Ramos (cell line): ENCODE measurements around the gene CDH4.

Experiments
- in situ Hi-C: fragments of 300-500 bp; cut with MboI; formaldehyde crosslinking; loops from one replicate; pipeline ENCODE4 v1.14.3; 2022; ENCODE audit warnings: low sequenced_read_pairs; ENCODE audit not compliant: unreplicated experiment

The CDH4 gene

GRCh38 chr20:61897401-61898295 is 645.6 kb downstream of the CDH4 start:
- in situ Hi-C loops: no loop called here

DNA sequence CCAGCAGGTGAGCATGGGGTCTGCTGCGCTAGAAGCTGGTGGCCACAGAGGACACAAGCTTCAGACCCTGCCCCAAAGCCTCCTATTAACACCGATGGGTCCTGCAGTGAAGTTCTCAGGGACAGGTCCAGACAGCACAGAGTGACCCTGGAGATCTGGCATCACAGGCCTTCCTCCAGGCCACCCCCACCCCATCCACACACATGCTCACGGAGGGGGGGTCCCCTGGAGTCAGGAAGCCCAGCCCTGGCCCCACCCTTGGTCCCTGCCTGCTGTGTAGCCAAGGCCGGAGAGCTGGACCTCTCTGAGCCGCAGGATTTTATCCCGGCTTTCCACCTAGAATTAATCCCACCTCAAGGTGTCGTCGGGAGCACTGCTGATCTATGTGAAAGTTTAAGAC is 646.3 kb downstream of the CDH4 start:
- in situ Hi-C loops: no loop called here

DNA sequence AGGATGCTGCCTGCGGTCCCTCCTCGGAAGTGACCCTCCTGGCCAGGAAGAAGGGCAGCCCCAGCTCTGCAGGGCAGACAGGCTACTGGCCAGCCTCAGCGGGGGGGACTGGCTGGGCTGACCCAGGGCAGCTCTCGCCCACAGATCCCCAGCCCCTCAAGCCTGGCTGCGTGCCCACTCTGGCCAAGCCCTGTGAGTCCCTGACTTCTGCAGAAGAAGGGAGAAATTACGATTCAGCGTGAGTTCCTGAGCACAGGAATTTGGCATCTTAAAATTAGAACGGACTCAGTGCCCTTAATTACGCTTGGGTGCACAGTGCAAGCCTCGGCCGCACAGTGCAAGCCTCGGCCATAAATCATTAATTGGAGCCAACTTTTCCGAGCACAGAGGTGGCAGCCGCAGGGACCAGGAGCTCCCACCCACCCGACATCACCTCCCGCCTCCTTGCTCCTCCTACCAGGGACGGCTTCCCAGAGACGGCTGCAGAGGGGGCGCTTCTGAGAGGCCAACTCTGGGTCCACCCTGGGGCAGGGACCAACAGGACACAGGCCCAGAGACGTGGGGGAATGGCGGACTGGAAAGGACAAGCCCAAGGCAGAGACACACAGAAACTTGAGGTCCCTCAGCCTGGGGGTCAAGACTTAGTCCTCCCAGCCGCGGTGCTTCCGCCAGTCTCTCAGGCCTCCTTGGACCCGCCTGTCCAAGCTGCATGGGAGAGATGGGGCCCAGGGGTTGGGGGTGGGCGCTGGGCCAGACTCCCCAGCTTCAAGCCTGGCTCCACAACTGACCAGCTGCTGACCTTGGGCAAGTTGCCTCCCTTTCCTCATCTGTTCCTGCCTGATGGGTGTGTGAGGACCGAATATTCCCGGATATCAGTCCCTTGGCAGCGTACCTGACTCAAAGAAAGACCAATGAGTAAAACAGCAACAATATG is 648.2 kb downstream of the CDH4 start:
- in situ Hi-C loops: no loop called here

DNA sequence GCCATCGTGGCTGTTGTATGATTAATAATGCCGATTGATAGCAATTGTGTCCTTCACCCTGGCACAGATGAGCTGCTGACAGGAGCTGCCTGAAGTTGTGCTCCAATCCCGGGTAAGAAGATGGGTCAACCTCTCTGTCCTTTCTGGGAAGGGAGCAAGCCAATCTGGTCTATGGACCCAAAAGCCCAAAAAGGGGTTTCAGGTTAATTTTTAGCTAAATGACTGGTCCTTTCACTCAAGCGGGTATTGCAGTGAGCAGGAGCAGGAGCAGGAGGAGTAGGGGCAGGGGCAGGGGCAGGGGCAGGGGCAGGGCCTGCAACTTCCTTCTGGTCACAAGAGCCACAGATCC is 648.9 kb downstream of the CDH4 start:
- in situ Hi-C loops: no loop called here

DNA sequence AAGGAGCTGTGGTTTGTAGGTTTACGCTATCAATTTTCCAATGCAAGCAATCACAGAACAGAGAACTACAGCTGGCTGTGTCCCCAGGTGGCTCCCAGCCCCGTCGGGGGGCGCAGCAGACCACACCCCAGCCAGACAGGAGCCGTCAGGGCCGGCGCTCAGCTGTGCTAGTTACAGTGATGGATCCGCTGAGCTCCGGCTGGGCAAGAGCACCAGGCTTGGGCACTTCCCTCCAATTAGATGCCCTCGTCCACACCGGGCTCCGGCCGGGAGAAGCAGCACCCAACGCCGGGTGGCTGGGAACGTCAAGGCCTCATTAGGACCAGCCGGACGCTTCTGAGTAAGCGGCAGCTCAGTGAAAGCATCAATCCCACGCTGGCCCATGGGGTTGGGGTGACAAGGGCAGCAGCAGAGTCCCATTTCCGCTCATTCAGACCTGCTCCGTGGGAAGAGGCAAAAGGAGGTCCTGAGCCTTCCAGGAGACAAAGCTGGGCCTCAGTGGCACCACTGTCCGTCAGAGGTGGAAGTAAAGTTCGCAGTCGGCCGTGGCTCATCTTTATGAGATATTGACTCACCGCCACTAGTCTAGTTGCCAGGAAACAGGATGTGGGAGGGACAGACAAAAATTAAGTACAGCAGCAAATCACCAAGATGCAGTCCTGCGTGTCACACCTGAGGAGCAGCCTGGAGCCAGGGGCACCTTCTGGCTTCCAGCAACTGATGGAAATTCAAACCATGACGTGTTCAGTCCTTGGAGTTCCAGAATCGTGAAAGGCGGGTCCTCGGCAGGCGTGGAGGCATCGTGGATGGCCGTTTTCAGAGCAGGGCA is 649.5 kb downstream of the CDH4 start:
- in situ Hi-C loops: no loop called here

GRCh38 chr20:61902221-61902869 is 650.3 kb downstream of the CDH4 start:
- in situ Hi-C loops: no loop called here

- in situ Hi-C loops: no loop called here
These were observed 651.7 kb downstream of the CDH4 start for GRCh38 chr20:61903575-61904340.

- in situ Hi-C loops: no loop called here
These were observed 652.4 kb downstream of the CDH4 start for GRCh38 chr20:61904456-61904855.

DNA sequence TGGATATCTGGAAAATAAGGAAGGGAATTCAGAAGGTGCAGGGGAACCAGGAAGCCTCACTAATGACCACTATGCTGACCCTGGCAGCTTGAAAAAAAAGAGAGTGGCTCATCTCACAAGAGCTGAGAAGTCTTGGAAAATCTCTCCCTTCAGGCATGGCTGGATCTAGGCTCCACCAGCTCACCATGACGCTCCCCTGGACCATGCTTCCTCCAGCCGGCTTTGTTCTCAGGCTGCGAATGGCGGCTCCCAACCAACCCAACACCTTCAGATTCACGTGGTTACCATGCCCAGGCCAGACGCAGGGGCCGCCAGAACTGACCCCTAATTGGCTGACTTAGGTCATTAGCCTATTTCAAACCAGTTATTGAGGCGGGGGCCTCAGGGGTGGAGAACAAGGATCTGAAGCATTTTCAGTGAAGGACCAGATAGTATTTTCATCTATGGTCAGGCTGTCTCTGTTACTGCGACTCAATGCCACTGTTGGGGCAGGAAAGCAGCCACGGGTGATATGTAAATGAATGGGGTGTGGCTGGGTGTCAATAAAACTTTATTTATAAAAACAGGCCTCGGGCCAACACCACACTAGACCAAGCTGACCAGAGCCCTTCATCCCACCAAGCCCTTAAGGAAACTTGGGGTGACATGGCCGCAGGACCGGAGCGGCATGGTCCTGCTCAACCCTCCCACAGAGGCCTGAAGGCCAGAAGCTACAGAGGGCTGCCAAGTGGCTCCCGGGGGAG is 653.9 kb downstream of the CDH4 start:
- in situ Hi-C loops: no loop called here

DNA sequence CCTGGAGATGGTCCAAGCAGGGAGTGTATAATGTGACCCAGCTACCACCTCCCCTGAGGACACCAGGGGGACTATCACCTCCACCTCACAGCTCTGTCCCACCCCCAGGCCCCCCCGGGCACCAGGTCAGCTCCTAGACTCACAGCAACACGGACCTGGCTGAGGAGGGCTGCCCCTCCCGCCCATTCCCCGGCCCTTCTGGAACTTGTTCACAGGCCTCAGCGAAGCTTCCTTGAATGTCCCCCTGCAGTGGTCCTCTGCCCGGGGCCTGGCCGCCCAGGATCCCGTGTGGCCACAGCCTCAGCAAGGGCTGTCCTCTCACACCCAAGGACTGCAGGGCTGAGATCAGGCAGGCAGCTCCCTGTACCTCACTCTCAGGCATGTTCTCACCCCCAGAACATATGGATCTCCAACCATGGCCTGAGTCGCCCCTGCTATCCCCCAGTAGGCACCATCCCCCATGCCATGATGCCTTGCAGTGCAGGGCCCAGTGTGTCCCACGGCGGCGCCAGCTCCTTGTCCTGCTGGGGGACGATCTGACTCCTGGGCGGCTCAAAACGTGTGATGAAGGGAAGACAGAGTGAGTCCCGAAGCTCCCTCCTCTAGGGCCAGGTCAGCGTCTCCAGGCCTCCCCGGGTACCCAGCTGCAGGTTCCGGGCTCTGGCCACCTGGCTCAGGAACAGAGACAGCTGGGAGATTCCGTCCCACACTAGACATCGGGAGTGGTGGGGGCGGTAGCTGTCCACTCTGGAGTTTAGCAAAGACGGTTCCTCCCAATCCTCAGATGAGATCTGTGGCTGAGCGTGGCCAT is 655.2 kb downstream of the CDH4 start:
- in situ Hi-C loops: no loop called here

DNA sequence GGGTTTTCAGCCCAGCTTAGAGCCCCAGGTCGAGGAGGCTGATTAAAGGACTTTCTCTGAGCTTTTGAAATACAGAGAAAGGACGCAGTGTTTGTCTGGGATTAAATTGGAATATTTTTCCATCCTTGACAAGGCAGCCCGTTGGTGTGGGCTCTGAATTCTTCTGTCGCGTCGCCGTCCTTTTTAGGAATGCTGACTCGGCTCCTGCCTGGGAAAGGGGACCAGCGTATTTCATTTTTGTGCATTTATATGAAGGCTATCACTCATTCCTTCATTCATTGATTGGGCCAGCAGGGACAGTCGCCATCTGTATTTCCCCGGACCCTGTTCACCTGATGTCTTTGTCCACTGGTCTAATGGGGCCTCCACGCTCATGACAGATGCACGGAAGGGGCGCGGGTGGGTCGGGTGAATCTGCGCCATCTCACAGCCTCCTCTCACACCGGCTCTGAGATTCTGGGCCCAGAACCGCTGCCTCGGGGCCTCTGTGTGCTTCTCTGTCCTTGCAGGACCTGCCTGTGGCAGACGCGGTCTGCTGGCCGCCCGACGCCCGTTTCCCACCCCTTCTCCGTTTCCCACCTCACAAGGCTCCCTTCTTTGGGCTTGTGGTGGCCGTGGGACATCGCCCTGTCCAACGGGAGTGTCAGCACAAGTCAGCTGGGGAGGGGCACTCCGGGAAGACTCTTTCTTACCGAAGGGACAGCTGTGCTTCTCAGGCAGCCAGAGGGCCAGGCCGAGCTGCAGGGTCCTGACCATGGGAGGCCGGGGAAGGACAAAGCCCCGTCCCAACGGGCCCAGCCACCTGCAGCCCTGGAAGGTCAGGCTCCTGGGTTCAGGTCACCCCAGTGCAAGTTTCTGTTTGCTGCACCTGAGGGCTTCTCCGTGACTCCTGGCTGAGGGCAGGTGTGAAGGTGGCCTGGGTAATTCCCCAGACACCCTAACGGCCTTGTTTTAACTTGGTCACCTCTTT is 656.3 kb downstream of the CDH4 start:
- in situ Hi-C loops: no loop called here

DNA sequence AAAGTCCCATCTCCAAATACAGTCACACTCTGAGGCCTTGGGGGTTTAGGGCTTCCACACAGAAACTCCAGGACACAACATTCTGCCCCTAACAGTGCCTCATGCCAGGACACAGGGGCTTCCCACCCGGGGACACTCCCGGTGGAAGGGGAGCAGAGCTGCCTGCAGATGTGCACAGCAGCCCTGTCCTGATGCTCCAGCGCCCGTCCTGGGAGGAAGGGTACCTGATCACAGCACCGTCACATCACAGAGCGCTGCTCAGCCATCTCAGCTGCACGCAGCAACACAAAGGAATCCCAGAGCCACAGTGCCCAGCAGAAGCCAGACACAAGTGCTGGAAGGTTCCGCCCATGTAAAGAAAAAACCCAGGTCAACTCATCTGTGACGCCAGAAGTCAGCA is 657.0 kb downstream of the CDH4 start:
- in situ Hi-C loops: no loop called here

GRCh38 chr20:61909821-61910220 is 657.8 kb downstream of the CDH4 start:
- in situ Hi-C loops: no loop called here

DNA sequence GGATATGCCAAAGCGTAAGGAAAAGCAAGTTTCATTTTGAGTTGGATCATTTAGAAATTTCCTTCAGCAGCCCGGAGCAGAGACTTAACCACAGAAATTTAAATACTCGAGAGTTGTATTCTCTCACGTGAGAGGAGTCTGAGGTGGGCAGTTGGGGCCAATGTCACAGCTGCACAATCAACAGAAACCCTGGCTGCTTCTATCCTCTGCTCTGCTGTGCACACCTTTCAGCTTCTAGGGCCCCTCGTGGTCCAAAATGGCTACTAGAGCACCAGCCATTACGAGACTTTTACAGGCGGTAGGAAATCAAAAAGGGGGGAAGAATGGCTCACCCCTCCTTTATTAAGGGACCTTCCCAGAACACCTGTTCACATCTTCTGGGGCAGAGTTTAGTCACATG is 659.8 kb downstream of the CDH4 start:
- in situ Hi-C loops: no loop called here

GRCh38 chr20:61912665-61913422 is 660.8 kb downstream of the CDH4 start:
- in situ Hi-C loops: no loop called here
